Left lobe of liver (tissue), 2 donors: ENCODE measurements around the gene ACTR1B. TPM values are rescaled to one million over a fixed set of nuclear protein-coding genes. Genes with fewer than 3 reads are reported as not detected.
"Not testable (repeated sequence)": the region's sequence is repeated elsewhere in the genome, so short reads cannot be mapped to it uniquely, and the experiment has no call there.

Experiments used
- ATAC-seq: fragments of 200-7000 bp; cut with Tn5 transposase; one replicate; pipeline ENCODE4 v1.9.1; 2020; ENCODE audit warnings: mild to moderate bottlenecking, moderate library complexity
- DNase-seq: peaks from one replicate; pipeline ENCODE4 v3.0.0-alpha.2; 2020; ENCODE audit warnings: low spot score
- total RNA-seq: library from RNA; stranded (reverse); gene quantifications from one replicate; pipeline ENCODE4 v1.2.1, GENCODE V29; 2021
- donor health status: DM: no; HTN: no; CAD: no; lungs with moderate emphysema.
- donor health status: DM: no; HTN: yes; CAD: no.

Gene ACTR1B
- total RNA-seq = 38.9 TPM

GRCh38 chr2:97663962-97664635 is at the start of gene ACTR1B:
Gene ACTR1B, minus strand, starts transcription at chr2:97664044. Its CDS starts 154 bp downstream, at chr2:97663890.
- peak; percentile 92 for ATAC-seq
- peak; percentile 99 for DNase-seq

- DNase-seq (no peak), ATAC-seq (no peak)
These were observed 49.0 kb upstream of the ACTR1B start for GRCh38 chr2:97712693-97713295.

- not testable (repeated sequence) for ATAC-seq, DNase-seq
These were observed 48.3 kb upstream of the ACTR1B start for GRCh38 chr2:97712175-97712574.

GRCh38 chr2:97711394-97711711 is 47.5 kb upstream of the ACTR1B start:
- no peak for DNase-seq
- ATAC-seq = no peak

GRCh38 chr2:97708608-97709007 is 44.8 kb upstream of the ACTR1B start:
- no peak for DNase-seq
- no peak for ATAC-seq

- DNase-seq (no peak), ATAC-seq (no peak)
These were observed 44.2 kb upstream of the ACTR1B start for GRCh38 chr2:97708048-97708380.

GRCh38 chr2:97707362-97708047 is 43.7 kb upstream of the ACTR1B start:
- ATAC-seq = peak; percentile 54
- no peak for DNase-seq

- no peak for ATAC-seq
- DNase-seq = peak; percentile 8
These were observed 43.0 kb upstream of the ACTR1B start for GRCh38 chr2:97706708-97707345.

GRCh38 chr2:97706112-97706511 is 42.3 kb upstream of the ACTR1B start:
- peak; percentile 35 for DNase-seq
- no peak for ATAC-seq

GRCh38 chr2:97704989-97705388 is 41.1 kb upstream of the ACTR1B start:
- ATAC-seq = no peak
- DNase-seq = peak; percentile 23

- no peak for DNase-seq
- ATAC-seq = no peak
These were observed 39.9 kb upstream of the ACTR1B start for GRCh38 chr2:97703741-97704140.

- no peak for ATAC-seq
- peak; percentile 18 for DNase-seq
These were observed 39.1 kb upstream of the ACTR1B start for GRCh38 chr2:97702731-97703470.

GRCh38 chr2:97701851-97702465 is 38.1 kb upstream of the ACTR1B start:
- DNase-seq (peak; percentile 19), ATAC-seq (no peak)

GRCh38 chr2:97701186-97701585 is 37.3 kb upstream of the ACTR1B start:
- ATAC-seq (no peak), DNase-seq (peak; percentile 35)

- DNase-seq (peak; percentile 45), ATAC-seq (peak; percentile 76)
These were observed 36.1 kb upstream of the ACTR1B start for GRCh38 chr2:97699765-97700444.

GRCh38 chr2:97698530-97698929 is 34.7 kb upstream of the ACTR1B start:
- ATAC-seq (no peak), DNase-seq (peak; percentile 4)

- DNase-seq (peak; percentile 89), ATAC-seq (peak; percentile 100)
These were observed 33.7 kb upstream of the ACTR1B start for GRCh38 chr2:97697252-97698235.

- no peak for ATAC-seq
- DNase-seq = peak; percentile 12
These were observed 31.9 kb upstream of the ACTR1B start for GRCh38 chr2:97695744-97696143.

GRCh38 chr2:97693476-97693875 is 29.6 kb upstream of the ACTR1B start:
- ATAC-seq = no peak
- peak; percentile 6 for DNase-seq
